Measurements from ENCODE around the gene SPRR2E.
"Not testable (repeated sequence)": the region's sequence is repeated elsewhere in the genome, so short reads cannot be mapped to it uniquely, and the experiment has no call there.

Gene SPRR2E

GRCh38 chr1:153058826-153059784, 35.2 kb downstream of the SPRR2E start:
- no peak for FAIRE-seq

- FAIRE-seq = no peak
Observed at GRCh38 chr1:153058154-153058553, 36.2 kb downstream of the SPRR2E start.

GRCh38 chr1:153057375-153057774, 37.0 kb downstream of the SPRR2E start, which contains the start of gene SPRR2A:
SPRR2A (minus strand) TSS chr1:153057512; CDS start chr1:153056735, 777 bp downstream.
- FAIRE-seq = no peak

GRCh38 chr1:153056111-153056510, 38.2 kb downstream of the SPRR2E start:
- not testable (repeated sequence) for FAIRE-seq

- FAIRE-seq = no peak
Observed at GRCh38 chr1:153049211-153049610, 45.1 kb downstream of the SPRR2E start.
